Activated CD8-positive, alpha-beta T cell treated with anti-CD3 and anti-CD28 coated beads for 36 hours (primary cell): ENCODE data around the gene GRIP1. TPM values are rescaled to one million over a fixed set of nuclear protein-coding genes. Genes with fewer than 3 reads are reported as not detected.
A peak's percentile ranks its signal among the peaks of the same experiment; 100 is the strongest.

Experiments
- ATAC-seq: fragments of 200-7000 bp; cut with Tn5 transposase; one replicate; pipeline ENCODE4 v1.10.0; 2021; ENCODE audit warnings: mild to moderate bottlenecking, moderate library complexity
- CTCF ChIA-PET: fragments of 350-600 bp; sonication (Branson Sonifier 250); formaldehyde crosslinking; loops from one replicate; lab custom pipeline; 2021; ENCODE audit warnings: antibody characterized with exemption; lab: Charles Lee
- POLR2A ChIA-PET: fragments of 350-600 bp; sonication (Branson Sonifier 250); formaldehyde crosslinking; loops from one replicate; lab custom pipeline; 2021; ENCODE audit warnings: antibody characterized with exemption; lab: Charles Lee
- DNase-seq: peaks from one replicate; pipeline ENCODE4 v3.0.0-alpha.2; 2020
- H3K27ac Mint-ChIP-seq: one replicate; pipeline ENCODE4 v1.8.0; 2021; ENCODE audit warnings: mild to moderate bottlenecking, mixed read lengths
- H3K27me3 Mint-ChIP-seq: one replicate; pipeline ENCODE4 v1.8.0; 2021; ENCODE audit warnings: mixed read lengths
- H3K36me3 Mint-ChIP-seq: one replicate; pipeline ENCODE4 v1.8.0; 2021; ENCODE audit warnings: low read depth, mixed read lengths
- H3K4me1 Mint-ChIP-seq: one replicate; pipeline ENCODE4 v1.8.0; 2021; ENCODE audit warnings: low read depth, mixed read lengths
- H3K4me3 Mint-ChIP-seq: one replicate; pipeline ENCODE4 v1.8.0; 2021; ENCODE audit warnings: mild to moderate bottlenecking, moderate library complexity, mixed read lengths
- H3K9me3 Mint-ChIP-seq: one replicate; pipeline ENCODE4 v1.8.0; 2021; ENCODE audit warnings: mixed read lengths
- intact Hi-C: fragments of 100-400 bp; cut with micrococcal nuclease; formaldehyde crosslinking; loops from one replicate; pipeline ENCODE4 v1.10.0; 2022
- total RNA-seq, 2 experiments: library from RNA; stranded (reverse); gene quantifications; one replicate each; pipeline ENCODE4 v1.2.3, GENCODE V29; 2021
- TF ChIP-seq, protein P1 (sequence below): fragments of 200-600 bp; IDR thresholded peaks from one replicate; pipeline ENCODE4 v1.8.0; 2022; ENCODE audit warnings: antibody characterized with exemption, mild to moderate bottlenecking

Gene GRIP1
- total RNA-seq, 2 experiments from 2014 or later, result 0.51 to 0.61 TPM

GRCh38 chr12:66724026-66724425 is 45.1 kb upstream of the GRIP1 start:
- TF ChIP-seq, protein P1, sequence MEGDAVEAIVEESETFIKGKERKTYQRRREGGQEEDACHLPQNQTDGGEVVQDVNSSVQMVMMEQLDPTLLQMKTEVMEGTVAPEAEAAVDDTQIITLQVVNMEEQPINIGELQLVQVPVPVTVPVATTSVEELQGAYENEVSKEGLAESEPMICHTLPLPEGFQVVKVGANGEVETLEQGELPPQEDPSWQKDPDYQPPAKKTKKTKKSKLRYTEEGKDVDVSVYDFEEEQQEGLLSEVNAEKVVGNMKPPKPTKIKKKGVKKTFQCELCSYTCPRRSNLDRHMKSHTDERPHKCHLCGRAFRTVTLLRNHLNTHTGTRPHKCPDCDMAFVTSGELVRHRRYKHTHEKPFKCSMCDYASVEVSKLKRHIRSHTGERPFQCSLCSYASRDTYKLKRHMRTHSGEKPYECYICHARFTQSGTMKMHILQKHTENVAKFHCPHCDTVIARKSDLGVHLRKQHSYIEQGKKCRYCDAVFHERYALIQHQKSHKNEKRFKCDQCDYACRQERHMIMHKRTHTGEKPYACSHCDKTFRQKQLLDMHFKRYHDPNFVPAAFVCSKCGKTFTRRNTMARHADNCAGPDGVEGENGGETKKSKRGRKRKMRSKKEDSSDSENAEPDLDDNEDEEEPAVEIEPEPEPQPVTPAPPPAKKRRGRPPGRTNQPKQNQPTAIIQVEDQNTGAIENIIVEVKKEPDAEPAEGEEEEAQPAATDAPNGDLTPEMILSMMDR, result no peak
- ChIA-PET CTCF (no interaction called here), POLR2A (no interaction called here)
- Mint-ChIP-seq H3K27me3 (no peaks in the 10 kb centered on the region), H3K4me1 (no peaks in the 10 kb centered on the region), H3K27ac (no peak overlapping the region), H3K4me3 (no peak overlapping the region), H3K9me3 (no peaks in the 10 kb centered on the region), H3K36me3 (no peaks in the 10 kb centered on the region)
- no peak for DNase-seq
- no peak for ATAC-seq
- intact Hi-C loops, result no loop called here

DNA sequence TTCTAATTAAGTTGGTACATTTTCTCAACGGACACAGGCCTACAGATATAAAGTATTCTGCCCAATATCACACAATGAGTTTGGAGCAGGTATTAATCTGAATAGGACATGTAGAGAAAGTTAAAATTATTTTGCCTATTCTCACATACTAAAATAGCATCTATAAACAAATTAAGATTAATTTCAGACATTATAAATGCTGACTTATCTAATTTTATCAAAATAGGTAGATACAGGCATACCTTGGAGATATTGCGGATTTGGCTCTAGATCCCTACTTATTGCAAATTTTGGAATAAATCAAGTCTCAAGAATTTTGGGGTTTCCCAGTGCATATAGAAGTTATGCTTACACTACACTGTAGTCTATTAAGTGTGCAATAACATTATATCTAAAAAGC is 41.0 kb upstream of the GRIP1 start:
- TF ChIP-seq, protein P1, result no peak
- Mint-ChIP-seq H3K4me3 (no peak overlapping the region), H3K27ac (no peak overlapping the region), H3K9me3 (no peaks in the 10 kb centered on the region), H3K4me1 (peaks cover 9% of the 10 kb centered on the region), H3K27me3 (no peaks in the 10 kb centered on the region), H3K36me3 (peaks cover 2% of the 10 kb centered on the region)
- CTCF ChIA-PET, result interaction anchor here (1.2 kb wide), 1 partner anchor 26 kb away, joined by 3 read pairs; no protein-coding TSS in a partner anchor
- POLR2A ChIA-PET, result no interaction called here
- DNase-seq (no peak), ATAC-seq (no peak)
- intact Hi-C loops, result no loop called here

DNA sequence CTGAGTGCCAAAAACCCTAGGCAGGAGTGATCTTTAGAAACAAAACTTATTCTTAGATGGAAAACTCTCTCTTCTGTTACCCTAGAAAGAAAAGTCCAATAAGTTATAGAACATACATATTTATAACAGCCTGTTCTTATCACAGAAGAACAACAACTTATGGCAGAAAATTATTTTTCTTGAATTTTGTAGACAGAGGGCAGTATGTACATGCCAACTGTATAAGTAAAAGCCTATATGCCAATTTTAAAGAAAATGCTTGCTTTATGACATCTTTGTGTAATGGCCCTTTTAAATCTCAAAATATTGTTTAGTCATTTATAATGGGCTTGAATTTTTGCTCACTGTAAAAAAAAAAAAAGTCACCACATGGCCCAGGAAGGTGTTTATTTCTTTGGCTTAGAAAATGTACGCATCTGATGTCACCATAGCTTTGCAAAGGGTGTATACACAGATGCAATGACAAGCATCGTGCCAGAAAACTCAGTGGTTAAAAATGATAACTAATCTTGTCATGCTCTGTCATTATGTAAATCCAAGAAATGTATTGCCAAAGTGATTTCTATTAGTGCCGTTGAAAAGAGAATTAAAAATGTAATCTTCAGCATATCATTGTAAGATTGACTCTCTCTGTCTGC is 38.3 kb upstream of the GRIP1 start:
- peaks cover 2% of the 10 kb centered on the region for H3K36me3 Mint-ChIP-seq
- H3K4me3 Mint-ChIP-seq, result no peak overlapping the region
- H3K27me3 Mint-ChIP-seq, result no peaks in the 10 kb centered on the region
- intact Hi-C loops, result no loop called here
- ATAC-seq (no peak), DNase-seq (no peak)
- H3K4me1 Mint-ChIP-seq, result peaks cover 26% of the 10 kb centered on the region
- ChIA-PET POLR2A (no interaction called here), CTCF (interaction anchor here (1.5 to 2.5 kb wide), 3 partner anchors 8 to 143 kb away, joined by 3 to 10 read pairs (median 4); no protein-coding TSS in a partner anchor)
- no peak overlapping the region for H3K27ac Mint-ChIP-seq
- TF ChIP-seq, protein P1, result no peak
- no peaks in the 10 kb centered on the region for H3K9me3 Mint-ChIP-seq

- Mint-ChIP-seq H3K27me3 (no peaks in the 10 kb centered on the region), H3K27ac (no peak overlapping the region), H3K36me3 (peaks cover 2% of the 10 kb centered on the region), H3K4me1 (peaks cover 26% of the 10 kb centered on the region), H3K4me3 (no peak overlapping the region), H3K9me3 (no peaks in the 10 kb centered on the region)
- ChIA-PET POLR2A (no interaction called here), CTCF (interaction anchor here (1.5 kb wide), 1 partner anchor 22 kb away, joined by 3 read pairs; no protein-coding TSS in a partner anchor)
- ATAC-seq (no peak), DNase-seq (peak; percentile 25)
- TF ChIP-seq, protein P1, result no peak
- intact Hi-C loops, result no loop called here
These were observed 37.6 kb upstream of the GRIP1 start for GRCh38 chr12:66716522-66716921.

DNA sequence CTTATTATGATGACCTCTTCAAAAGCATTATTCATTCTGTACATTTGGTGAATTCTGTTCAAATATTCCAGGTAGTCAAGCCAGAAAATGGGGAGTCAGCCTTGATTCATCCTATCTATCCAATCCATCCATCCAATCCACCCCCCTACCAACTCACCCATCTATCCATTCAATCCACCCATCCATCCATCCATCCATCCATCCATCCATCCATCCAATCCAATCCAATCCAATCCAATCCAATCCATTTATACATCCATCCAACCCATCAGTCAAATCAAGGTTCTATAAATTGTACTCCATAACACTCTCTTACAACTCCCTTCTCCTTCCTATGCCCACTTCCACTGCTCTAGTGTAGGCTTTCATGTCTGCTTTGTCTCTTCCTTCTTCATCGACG is 35.8 kb upstream of the GRIP1 start:
- Mint-ChIP-seq H3K27me3 (no peaks in the 10 kb centered on the region), H3K4me3 (peak overlapping the region; percentile 2), H3K9me3 (no peaks in the 10 kb centered on the region), H3K27ac (no peak overlapping the region), H3K36me3 (peaks cover 2% of the 10 kb centered on the region), H3K4me1 (peaks cover 27% of the 10 kb centered on the region)
- DNase-seq (no peak), ATAC-seq (no peak)
- ChIA-PET POLR2A (no interaction called here), CTCF (no interaction called here)
- intact Hi-C loops, result loop anchor here (5.0 kb wide), 1 partner anchor 148 kb away; no protein-coding TSS in a partner anchor
- TF ChIP-seq, protein P1, result no peak
